ENCODE measurements around the gene LMO3. TPM values are rescaled to one million over a fixed set of nuclear protein-coding genes. Genes with fewer than 3 reads are reported as not detected.

The LMO3 gene
- total RNA-seq = 2.0 TPM in 1 of 2 replicates, not detected in the other

DNA sequence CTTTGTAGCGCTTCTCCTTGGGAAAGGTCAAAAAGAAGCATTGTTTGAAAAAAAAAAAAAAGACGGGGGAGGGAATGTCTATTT lies at the start of gene LMO3:
Gene LMO3 (minus strand): TSS at position 46 of the 84 bp plus-strand sequence. CDS start 5,302 bp downstream, outside the sequence.

Measured in epithelial cell of alveolus of lung (primary cell).